ENCODE data around the gene ALOX15B.

DNA sequence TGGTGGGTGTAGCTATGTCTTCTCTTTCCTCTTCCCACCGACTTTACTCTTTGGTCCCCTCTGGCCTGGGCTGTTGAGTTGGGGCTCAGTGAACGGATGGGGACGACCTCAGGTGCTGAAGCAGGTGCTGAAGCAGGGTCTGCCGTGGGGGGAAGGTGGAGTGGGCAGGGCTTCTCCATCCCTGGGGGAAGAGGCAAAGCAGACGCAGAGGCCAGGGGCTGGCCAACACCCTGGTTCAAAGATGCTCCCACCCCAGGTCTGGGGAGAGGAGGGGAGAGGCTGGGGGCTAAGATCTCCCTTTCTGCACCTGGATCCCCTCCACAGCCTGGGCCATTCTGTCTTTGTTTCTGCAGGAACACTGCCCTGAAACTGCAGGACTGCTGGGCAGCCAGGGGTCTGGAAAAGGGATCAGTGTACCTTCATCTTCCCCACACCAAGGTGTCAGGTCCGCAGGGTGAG, 25.7 kb downstream of the ALOX15B start:
- TF ChIP-seq TAF1 (IDR thresholded peaks at IDR 0.05; ENCODE audit: low read depth) (no peak), EP300 (IDR thresholded peaks at IDR 0.05; ENCODE audit: borderline replicate concordance) (no peak)
